ENCODE measurements around the gene UBQLNL. TPM values are rescaled to one million over a fixed set of nuclear protein-coding genes. Genes with fewer than 3 reads are reported as not detected.

Gene UBQLNL
- total RNA-seq, 1 experiment from 2014 or later = 0.72 TPM

- POLR2A ChIA-PET = no interaction called here
- no peak for TF ChIP-seq SIN3A (IDR thresholded peaks at IDR 0.05; ENCODE audit: borderline replicate concordance, insufficient read depth, low read depth, low read length)
- TF ChIP-seq CTCF (IDR thresholded peaks at IDR 0.05) = no peak
- no peak for TF ChIP-seq POLR2AphosphoS5 (IDR thresholded peaks at IDR 0.05; ENCODE audit: low read depth, low read length)
- no peak for TF ChIP-seq REST (IDR thresholded peaks at IDR 0.05; ENCODE audit: insufficient read depth in 1 of 2, low read depth in 2 of 2, low read length in 1 of 2)
- TF ChIP-seq TCF7L2 (IDR thresholded peaks at IDR 0.05; ENCODE audit: low read depth, low read length) = no peak
- DNase-seq (ENCODE audit: low read depth, low spot score) (no peak), ATAC-seq (no peak)
- Histone ChIP-seq H3K4me3 (ENCODE audit: low read depth in 2 of 2, low read length in 2 of 2) (no peak within 1 kb of the TSS), H3K27ac (ENCODE audit: low read length) (no peak within 1 kb of the TSS), H3K27me3 (ENCODE audit: control insufficient read depth, insufficient read depth, low read length) (peaks cover 2% of the 10 kb centered on the region; the same call in 1 of the 2 replicates), H3K9me3 (ENCODE audit: control insufficient read depth, insufficient read depth, low read depth, low read length) (no peaks in the 10 kb centered on the region), H3K36me3 (ENCODE audit: control insufficient read depth, insufficient read depth, low read length) (no peaks in the 10 kb centered on the region), H3K4me1 (ENCODE audit: control insufficient read depth, insufficient read depth, low read length) (no peaks in the 10 kb centered on the region)
- intact Hi-C loops (cut with micrococcal nuclease; ENCODE audit: unreplicated experiment) = no loop called here
- in situ Hi-C loops (cut with HindIII; ENCODE audit: low pct_unique_long_range_greater_than_20kb, low sequenced_read_pairs) = no loop called here
- no TSS peak for BruUV-seq (replicated peaks)
- CTCF ChIA-PET = no interaction called here
Measured at GRCh38 chr11:5548440-5548839, 31.9 kb upstream of the UBQLNL start, which contains the start of gene OR52H1. TSS of gene OR52H1 (minus strand) at chr11:5548540. CDS start at chr11:5545505, 3,035 bp downstream.

GRCh38 chr11:5547982-5548381 is 31.5 kb upstream of the UBQLNL start:
- H3K4me3 ChIP-seq (ENCODE audit: low read depth in 2 of 2, low read length in 2 of 2) = no peak overlapping the region
- CTCF ChIA-PET = no interaction called here
- H3K9me3 ChIP-seq (ENCODE audit: control insufficient read depth, insufficient read depth, low read depth, low read length) = no peaks in the 10 kb centered on the region
- peaks cover 2% of the 10 kb centered on the region; the same call in 1 of the 2 replicates for H3K27me3 ChIP-seq (ENCODE audit: control insufficient read depth, insufficient read depth, low read length)
- H3K4me1 ChIP-seq (ENCODE audit: control insufficient read depth, insufficient read depth, low read length) = no peaks in the 10 kb centered on the region
- no TSS peak for BruUV-seq (replicated peaks)
- intact Hi-C loops (cut with micrococcal nuclease; ENCODE audit: unreplicated experiment) = no loop called here
- POLR2A ChIA-PET = no interaction called here
- ATAC-seq (no peak), DNase-seq (ENCODE audit: low read depth, low spot score) (no peak)
- no peaks in the 10 kb centered on the region for H3K36me3 ChIP-seq (ENCODE audit: control insufficient read depth, insufficient read depth, low read length)
- TF ChIP-seq POLR2AphosphoS5 (IDR thresholded peaks at IDR 0.05; ENCODE audit: low read depth, low read length) = no peak
- no peak for TF ChIP-seq CTCF (IDR thresholded peaks at IDR 0.05)
- TF ChIP-seq REST (IDR thresholded peaks at IDR 0.05; ENCODE audit: insufficient read depth in 1 of 2, low read depth in 2 of 2, low read length in 1 of 2) = no peak
- no peak for TF ChIP-seq SIN3A (IDR thresholded peaks at IDR 0.05; ENCODE audit: borderline replicate concordance, insufficient read depth, low read depth, low read length)
- TF ChIP-seq TCF7L2 (IDR thresholded peaks at IDR 0.05; ENCODE audit: low read depth, low read length) = no peak
- no peak overlapping the region for H3K27ac ChIP-seq (ENCODE audit: low read length)
- in situ Hi-C loops (cut with HindIII; ENCODE audit: low pct_unique_long_range_greater_than_20kb, low sequenced_read_pairs) = no loop called here

Data from Panc1 (cell line).